HG03558 (cell line): ENCODE measurements around the gene PROSER2.

Source experiments
- ATAC-seq: cut with Tn5 transposase; IDR thresholded peaks from one replicate; pipeline ENCODE4 v1.9.1; 2021; ENCODE audit warnings: moderate number of reproducible peaks; ENCODE audit not compliant: unreplicated experiment; ENCODE audit errors: extremely low read depth

Gene PROSER2

DNA sequence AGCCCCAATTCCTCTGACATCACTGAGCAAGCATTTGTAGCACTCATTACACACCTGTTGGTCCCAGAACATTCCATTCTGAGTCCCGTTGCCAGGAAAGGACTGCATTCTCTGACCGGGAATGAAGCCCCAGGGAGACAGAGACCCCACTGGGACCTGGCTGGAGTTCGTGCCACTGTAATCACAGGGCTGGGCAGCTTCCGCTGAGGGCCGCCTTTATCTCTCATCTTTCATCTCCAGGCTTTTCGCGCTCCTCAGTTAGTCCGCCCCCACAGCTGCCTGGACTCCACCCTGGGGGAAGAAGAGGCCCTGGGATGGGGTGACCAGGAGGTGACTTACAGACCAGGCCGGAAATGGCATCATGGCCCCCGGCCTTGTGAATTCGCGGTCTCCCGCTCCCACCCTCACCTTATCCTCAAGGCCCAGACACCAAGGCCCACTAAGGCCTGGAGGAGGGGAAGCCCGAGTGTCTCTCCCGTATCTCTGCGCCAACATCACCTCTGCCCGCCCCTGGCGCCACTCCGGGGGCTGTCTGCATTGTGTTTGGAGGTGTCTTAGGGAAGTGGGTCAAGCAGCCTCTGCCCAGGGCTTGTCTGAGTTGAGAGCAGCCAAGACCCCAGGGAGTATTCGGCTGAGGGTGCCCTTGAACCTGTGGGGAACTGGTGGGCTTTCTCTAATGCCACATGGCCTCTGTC is 75.4 kb downstream of the PROSER2 start:
- ATAC-seq, result no peak

DNA sequence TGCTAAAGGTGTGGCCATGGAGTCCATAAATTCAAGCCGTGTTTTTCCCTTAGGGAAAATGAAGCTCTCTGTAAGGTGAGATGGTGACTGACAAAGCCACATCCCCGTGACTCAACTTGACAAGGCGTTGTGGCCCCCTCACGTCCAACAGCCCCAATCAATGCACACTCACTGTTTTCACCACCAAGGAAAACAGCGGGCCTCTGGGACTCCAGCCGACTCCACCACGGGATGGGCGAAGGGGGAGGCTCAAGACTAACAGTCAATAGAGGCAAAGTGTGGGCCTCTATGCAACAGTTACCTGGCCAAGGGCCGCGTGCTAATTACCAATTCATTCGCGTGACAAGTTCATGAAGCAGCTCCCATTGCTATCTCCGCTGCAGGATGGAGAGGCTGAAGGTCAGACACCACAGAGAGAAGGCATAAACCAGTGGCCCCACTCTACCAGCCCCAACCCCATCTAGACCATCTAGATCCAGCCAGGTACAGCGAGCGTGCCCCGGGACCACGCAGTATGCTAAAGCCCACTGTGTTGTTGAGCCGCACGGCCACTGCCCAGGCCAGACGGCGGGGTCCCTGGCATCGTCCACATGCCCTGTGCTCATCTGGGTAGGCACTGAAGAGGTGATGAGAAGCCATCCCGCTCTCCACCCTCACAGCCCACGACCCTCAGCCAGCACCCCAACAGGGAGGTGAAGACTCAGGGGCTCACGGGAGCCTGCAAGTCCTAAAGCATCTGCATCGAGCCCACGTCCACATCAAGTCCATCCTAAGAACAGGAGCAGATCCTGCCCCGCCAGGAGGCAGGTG is 76.1 kb downstream of the PROSER2 start:
- no peak for ATAC-seq

DNA sequence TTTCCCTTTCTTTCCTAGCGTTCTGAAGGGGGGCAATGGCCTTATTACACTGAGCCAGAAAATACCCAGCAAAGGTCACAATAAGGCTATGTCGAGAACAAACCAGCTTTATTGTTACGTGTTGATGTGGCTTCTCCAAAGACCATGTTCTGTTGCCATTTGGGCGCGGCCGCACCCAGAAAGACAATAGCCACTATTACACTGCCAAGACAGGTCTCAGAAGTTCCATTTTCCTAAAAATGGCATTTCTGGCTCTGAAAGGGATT is 77.8 kb downstream of the PROSER2 start:
- ATAC-seq, result no peak

DNA sequence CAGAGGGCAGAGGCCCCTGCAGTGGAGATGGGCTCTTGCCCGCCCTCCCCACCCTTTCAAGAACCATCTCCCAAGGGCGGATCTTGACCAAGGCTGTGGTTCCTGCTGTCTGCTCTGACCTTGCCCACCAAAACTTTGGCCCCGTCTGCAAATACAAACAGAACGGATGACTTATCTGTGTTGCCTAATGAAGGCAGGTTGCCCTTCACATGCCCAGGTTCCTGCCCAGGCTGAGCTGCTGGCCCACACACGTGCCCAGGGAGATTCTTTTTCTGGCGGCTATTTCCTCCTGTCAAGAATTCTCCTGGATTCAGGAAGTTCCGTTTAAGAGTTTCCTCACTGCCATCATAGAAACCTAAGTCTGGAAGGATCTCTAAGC is 78.3 kb downstream of the PROSER2 start:
- ATAC-seq, result no peak

DNA sequence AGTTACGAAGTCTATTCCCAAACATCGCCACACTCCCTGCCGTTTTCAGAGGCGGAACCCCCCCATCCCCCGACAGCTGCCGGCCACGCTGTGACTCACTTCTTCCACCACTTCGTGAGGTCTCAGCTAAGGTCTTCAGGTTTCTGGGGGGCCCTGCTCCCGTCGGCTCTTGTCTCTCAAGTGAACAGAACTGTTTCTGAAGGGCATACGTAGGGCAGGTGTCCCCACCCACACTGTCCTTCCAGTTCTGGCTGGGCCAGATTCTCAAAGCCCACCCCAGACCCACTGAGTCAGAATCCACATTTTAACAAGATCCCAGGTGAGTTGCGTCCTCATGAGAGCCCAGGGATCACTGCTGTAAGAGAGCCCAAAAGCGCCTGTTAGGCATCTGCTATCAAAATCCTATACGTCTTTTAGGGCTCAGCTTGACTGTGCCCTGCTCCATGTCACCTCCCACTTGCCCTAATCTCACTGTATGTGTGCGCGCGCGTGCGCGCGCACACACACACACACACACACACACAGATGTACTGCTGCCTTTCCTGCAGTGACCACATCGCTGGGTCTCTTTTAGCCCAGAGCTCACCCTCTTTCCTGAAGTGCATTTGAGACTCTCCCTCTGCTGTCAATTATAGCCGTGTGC is 78.8 kb downstream of the PROSER2 start:
- no peak for ATAC-seq

DNA sequence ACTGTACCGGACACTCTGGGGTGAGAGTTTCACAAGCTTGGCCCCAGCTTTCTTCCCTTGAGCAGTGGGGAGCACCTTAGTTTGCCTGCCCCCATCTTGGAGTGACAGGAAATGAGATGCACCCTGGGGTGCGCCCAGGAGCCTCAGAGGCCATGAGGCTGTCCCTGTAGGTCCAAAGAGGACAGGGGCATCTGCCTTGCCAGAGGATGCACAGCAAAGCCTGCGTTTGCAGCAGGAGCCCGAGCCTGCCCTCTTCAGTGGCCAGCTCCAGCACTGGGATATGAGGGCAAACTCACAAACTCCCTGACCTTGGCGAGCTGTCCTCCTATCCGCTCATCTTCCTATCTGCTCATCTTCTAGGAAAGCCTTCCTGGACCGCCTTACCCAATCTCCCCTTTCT is 79.5 kb downstream of the PROSER2 start:
- ATAC-seq, result no peak

DNA sequence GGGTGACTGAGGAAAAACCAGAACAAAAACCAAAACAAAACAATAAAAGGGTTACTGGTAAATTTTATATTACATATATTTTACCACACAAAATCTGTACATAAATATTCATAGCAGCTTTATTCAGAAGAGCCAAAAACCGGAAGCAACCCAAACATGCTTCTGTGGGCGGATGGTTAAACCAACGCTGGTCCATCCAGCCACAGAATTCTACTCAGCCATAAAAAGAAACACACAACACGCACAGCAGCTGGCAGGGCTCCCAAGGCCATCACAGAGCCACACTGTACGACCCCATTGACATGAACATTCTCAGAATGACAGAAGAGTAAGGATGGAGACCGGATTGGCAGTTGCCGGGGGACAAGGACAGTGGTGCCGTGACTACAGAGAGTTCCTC is 83.6 kb downstream of the PROSER2 start:
- ATAC-seq, result no peak

DNA sequence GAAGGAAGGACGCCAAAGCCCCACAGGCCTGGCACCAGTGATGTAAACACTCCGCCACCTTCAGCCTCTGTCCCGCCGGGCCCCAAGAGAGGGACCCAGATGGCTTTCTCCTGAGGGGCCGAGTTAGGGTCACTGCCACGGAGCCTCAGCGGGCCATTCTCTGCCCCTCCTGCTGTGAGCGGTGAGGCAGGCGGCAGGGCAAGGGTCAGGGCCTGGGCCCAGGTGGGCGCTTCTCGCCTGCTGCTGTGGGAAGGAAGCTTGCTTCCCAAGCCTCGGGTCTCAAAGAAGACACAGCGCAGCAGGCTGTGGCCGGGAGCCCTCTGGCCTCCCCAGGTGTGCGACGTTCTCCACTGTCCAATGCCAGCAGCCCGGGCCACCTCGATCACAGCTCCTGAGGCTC is 84.8 kb downstream of the PROSER2 start:
- ATAC-seq, result no peak

DNA sequence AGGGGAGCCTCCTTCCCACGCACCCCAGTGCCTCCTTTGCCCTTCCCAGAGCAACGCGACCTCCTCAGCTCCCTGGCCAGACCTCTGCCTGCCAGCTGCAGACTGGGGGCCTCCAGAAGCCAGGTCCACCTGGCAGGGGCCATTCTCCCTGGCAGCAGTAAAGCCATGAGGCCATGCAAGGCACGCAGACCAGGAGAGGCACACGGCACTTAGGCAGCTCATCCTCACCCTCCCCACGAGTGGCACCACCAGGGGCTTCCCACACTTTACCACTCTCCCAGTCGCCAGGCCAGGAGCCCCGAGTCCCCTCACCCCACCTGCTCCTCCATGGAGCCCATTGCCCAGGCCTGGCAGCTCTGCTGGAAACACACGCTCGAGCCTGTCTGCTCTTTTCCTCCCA is 85.4 kb downstream of the PROSER2 start:
- ATAC-seq, result no peak

DNA sequence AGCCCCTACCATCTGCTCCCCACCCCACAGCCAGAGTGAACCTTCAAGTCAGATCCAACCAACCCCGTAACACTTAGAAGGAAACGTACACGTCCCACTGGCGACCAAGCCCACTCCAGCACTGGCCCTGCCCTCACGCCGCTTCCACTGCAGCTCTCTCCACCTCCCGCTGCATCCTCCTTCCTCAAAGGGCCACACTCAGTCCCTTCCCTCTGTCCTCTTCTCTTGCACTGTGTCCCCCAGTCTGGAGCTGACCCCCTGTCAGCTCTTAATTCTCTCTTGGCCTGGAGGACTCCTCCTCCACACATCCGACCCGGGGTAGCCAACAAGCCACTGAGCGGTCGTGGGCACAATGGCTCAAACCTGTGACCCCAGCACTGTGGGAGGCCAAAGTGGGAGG is 85.8 kb downstream of the PROSER2 start:
- ATAC-seq, result no peak

DNA sequence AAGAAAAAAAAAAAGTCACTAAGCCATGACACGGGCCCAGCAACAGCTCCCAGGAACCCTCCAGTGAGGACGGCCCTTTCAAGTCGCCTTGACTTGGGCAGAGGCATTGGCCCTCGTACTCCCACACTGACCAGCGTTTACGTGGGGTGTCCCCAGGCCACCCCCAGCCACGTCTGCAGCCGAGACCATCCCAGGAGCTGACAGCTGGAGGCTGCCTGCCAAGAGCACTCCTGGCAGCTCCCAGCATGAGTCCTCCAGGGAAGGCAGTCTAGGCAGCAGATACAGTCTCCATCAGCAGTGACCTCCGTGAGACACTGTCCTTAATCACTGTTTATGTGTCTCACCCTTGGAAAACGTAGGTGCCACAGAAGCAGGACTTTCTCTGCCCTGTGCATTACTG is 86.5 kb downstream of the PROSER2 start:
- no peak for ATAC-seq

DNA sequence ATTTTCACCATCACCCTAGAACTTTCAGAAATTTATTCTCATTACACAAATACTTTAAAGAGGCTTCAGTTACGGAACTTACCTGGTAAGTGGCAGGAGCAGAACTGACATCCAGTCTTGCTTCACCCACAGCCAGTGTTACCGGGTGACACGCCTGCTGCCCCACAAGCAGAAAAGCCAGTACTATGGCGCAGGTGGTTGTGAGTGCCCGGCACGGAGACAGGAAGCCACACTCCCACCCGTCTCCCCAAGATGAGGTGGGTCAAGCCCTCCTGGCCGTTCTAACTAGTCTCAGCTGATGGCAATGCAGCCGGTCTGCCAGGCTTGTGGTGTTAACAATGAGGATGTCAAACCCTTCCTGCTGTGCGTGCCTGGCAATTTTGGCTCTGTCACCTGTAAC is 86.9 kb downstream of the PROSER2 start:
- no peak for ATAC-seq

DNA sequence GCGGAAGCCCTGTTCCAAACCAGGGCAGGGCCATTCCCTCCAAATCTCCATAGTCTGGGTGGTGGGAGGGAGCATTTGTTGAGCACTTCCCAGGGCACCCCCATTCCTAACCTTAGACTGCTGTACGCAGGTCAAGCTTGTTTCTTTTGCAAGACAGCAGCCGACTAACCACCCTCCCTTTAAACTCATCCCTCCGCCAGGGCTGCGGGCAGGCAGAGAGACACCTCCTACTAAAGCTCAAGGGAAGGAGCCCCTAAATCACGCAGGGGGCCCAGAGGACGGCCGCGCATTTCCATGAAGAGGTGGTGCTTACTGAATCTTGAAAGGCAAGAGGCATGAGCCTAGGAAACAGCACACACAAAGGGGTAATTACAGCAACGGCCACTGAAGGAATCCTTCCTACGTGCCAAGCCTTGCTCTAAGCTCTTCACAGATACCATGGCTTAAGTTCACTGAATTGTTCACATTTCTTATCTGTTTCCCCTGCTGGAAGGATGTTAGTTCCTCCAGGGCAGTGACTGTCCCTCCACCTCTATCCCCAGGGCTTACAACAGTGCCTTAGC is 90.0 kb downstream of the PROSER2 start:
- no peak for ATAC-seq

DNA sequence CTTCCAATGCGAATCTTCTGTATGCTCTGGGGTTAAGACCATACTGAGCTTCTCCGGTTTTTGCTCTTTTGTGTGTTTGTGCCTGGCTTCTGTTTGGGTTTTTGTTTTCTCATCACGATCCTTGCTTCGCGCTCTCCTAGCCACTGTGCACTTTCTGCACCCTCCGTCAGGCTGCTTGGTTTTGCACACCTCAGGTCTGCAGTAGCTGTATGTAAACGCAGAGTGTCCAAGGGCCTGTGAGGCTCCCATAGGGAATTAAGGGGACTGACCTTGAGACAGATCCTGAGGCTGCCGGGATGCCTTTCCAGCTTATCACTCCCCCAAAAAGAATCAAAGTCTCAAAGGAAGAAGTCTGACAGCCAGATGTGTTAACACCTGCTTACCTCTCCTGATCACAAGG is 95.2 kb downstream of the PROSER2 start:
- ATAC-seq, result no peak

DNA sequence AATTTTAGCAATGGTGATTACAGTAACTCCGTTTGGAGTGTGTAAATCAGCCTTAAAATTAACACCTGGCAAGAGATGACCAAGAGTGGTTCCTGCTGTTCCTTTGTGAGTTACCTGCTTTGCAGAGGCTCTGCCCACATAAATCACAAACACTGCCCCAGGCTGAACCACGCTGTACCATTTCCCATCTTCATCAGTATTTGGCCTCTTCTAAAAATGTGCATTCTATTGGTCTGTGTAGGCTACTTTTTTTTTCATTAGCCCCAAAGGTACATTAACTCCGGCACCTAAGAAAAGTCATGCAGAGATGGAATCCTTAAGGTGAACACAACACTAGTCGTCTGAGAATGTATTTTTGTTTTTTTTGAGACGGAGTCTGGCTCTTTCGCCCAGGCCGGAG is 96.1 kb downstream of the PROSER2 start:
- no peak for ATAC-seq
